Measurements from ENCODE around the gene CLDN5.

The CLDN5 gene

DNA sequence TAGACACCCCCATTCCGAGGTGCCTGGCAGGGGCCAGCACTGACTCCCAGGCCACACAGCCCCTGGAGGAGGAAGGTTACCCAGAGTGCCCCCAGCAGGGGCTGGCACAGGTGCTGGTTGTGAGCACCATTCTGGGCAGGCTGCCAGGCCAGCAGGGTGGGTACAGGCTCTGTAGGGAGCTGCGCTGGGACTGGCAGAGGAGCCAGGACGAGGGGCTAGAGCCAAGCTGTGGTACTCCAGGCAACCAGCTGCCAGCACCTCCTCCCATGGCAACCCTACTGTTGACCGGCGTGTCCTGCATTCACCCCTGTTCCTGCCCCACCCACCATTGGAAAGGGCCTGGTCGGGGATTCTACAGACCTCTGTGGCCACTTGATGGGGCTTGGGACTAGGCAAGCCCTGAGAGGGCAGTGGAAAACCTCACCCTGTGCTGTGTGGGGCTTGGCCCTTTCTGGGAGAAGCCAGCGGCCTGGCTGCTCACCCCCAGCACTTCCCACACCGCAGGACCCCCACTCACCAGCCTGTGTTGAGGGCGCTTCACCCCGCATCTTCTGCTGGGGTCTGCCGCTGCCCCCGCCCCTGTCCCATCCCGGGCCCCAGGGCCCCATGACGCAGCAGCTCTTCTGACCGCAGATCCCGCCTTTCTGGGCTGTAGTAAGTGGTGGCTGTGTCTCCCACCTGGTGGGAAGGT lies 1.9 kb downstream of the CLDN5 start:
- no peak for DNase-seq (ENCODE audit: low read depth)

DNA sequence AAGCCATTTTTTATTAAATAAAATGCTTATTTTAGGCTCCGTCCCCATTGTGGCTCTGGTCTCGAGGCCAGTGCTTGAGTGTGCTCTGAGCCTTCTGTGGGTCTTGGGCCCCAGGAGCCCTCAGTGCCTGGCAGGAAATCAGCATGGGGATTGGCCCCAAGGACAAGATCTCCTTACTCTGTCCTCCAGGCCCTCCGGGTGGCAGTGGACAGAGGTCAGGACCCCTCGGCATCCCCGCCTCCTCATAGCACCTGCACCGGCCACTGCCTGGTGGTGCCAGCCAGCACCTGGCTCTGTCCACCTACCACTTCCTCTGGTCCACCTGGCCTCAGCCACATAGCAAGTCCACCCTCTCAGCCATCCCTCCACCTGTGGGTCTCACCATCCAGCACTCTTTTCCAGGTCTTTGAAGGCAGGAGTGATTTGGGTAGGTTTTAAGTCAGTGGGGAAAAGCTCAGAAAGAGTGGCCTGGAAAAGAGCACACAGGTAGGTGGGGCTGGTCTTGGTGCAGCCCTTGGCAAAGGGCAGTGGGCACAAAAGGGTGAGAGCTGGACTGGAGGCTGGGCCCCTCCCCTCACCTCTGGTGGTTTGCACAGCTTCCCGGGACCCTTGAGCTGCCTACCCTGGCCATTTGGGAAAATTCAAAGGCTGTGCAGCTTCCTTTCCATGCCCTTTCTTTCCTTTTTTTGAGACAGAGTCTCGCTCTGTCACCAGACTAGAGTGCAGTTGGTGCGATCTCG lies 3.5 kb downstream of the CLDN5 start:
- DNase-seq (ENCODE audit: low read depth), result no peak

DNA sequence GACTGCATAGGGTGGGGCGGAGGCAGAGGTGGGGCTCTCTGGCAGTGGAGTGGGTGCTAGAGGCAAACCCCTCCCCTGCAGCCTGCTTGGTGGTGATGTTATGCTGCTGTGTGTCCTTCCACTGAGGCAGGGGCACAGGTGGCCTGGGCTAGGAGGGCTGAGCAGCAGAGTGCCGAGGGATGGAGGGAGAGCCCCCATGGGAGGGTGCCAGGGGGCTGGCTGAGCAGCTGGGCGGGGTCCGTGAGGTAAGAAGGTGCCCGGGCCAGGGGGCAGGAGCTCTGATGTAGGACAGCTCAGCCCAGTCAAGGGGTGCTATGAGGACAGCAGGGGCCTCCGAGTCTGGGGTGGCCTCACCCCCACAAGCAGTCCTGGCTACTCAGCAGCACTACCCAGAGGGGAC lies 4.2 kb downstream of the CLDN5 start:
- DNase-seq (ENCODE audit: low read depth), result no peak

DNA sequence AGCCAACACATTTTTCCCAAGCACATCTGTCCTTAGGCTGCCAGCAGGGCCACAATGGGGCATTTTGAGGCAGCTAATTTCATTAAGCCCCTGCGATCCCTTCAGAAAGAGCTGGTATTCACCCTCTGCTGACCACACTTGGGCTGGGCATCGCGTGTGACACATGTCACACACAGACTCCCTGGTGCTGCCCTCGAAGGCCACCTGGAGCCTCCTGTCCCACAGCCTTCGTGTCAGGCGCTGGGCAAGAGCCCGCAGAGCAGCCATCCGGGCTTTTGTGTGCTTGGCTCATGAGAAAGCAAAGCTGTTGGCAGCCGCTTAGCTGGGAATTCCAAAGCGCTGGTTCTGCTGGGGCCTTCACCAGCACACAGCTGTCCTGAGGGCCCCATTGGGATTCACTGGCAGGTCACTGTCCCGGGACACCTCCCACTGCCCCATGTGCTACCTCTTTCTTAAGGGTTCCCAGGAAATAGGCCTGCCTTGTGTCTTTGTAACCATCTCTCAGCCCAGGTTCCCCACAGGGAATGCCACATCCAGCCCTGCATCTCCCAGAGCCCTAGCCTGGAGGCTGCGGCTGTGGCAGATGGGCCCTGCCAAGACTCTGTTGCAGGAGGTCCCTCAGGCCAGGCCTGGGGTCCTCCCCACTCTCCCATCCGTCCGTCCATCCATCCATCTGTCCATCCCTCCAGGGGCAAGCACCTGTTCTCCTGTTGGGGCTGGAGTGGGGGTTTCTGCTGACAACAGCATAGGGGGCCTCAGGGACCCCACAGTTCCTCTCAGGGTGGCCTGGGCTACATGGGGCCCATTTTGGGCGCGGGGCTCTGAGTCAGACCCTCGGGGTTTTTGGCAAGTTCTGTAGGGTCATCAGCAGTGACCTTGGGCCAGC lies 4.9 kb downstream of the CLDN5 start:
- DNase-seq (ENCODE audit: low read depth), result no peak

- DNase-seq (ENCODE audit: low read depth), result no peak
These were observed 5.6 kb downstream of the CLDN5 start for GRCh38 chr22:19518635-19519034.

GRCh38 chr22:19517919-19518611 lies 6.1 kb downstream of the CLDN5 start:
- no peak for DNase-seq (ENCODE audit: low read depth)

- DNase-seq (ENCODE audit: low read depth), result no peak
These were observed 7.1 kb downstream of the CLDN5 start for GRCh38 chr22:19517171-19517500.

- no peak for DNase-seq (ENCODE audit: low read depth)
These were observed 7.6 kb downstream of the CLDN5 start for GRCh38 chr22:19516378-19517170.

DNA sequence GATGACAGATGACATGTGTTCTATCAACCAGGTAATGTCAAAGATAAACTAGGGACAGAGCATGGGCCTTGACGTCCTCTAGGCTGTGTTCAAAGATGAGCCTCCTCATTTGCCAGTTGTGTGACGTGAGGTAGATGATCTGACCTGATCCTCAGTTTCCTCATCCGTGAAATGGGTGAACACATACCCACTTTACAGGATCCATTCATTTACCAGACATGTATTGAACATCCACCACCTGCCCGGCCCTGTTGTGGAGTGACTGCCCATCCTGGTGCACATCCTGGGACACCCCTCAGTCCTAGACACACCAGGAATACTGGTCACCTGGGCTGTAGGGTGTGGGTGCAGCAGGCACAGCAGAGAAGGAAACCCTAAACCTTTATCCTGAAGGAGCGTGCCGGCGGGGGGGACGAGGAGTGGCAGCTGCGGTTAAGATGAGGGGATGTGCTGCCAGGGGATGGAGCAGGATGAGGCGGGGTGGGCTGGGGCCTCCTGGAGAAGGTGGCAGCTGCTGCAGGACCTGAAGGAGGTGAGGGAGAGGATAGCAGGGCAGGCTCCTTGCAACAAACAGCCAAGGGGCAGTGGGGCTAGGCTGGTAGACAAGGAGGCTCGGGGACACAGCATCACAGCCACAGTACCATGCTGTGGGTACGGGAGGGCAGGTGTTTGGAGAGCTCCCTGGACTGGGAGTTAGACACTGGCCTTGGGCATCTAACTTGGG lies 8.4 kb downstream of the CLDN5 start:
- no peak for DNase-seq (ENCODE audit: low read depth)

GRCh38 chr22:19514831-19515565 lies 9.2 kb downstream of the CLDN5 start:
- no peak for DNase-seq (ENCODE audit: low read depth)

DNA sequence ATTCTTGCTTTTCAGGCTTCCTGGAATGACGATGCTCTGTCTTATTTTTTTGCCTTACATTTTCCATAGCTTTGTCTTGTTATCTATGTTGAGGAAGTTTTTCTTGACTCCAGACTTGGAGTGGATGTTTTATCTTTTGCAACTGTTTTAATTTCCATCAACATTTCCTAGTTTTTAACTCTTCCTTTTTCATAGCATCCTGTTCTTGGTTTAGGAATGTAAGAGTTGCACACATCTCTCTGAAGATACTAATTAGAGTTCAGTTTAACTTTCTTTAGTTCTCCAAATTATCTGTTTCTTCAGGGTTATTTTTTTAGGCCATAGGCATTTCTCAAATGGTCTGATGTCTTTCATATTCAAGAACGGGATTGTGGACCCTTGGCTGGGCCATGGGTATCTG lies 10.4 kb downstream of the CLDN5 start:
- no peak for DNase-seq (ENCODE audit: low read depth)

DNA sequence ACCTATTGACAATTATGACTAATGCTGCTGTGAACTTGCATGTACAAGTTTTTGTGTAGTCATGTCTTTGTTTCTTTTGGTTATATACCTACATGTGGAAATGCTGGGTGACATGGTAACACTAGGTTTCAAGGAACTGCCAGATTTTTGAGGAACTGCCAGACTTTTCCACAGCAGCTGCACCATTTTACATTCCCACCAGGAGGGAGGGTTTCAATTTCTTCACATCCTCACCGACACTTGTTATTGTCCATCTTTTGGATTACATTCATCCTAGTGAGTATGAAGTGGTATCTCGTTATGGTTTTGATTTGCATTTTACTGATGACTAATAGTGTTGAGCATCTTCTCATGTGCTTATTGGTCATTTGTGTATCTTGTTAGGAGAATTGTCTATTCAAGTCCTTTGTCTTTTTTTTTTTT lies 13.3 kb downstream of the CLDN5 start:
- DNase-seq (ENCODE audit: low read depth), result no peak

DNA sequence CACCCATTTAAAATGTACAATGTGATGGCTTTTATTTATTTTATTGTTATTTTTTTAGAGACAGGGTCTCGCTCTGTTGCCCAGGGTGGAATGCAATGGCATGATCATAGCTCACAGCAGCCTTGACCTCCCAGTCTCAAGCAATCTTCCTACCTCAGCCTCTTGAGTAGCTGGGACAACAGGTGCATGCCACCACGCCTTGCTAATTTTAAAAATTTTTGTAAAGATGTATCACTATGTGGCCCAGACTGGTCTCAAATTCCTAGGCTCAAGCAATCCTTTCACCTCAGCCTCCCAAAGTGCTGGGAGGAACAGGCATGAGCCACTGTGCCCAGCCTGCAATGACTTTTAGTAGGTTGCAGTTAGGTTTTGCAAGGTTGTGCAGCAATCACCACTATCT lies 14.3 kb downstream of the CLDN5 start:
- DNase-seq (ENCODE audit: low read depth), result no peak

DNA sequence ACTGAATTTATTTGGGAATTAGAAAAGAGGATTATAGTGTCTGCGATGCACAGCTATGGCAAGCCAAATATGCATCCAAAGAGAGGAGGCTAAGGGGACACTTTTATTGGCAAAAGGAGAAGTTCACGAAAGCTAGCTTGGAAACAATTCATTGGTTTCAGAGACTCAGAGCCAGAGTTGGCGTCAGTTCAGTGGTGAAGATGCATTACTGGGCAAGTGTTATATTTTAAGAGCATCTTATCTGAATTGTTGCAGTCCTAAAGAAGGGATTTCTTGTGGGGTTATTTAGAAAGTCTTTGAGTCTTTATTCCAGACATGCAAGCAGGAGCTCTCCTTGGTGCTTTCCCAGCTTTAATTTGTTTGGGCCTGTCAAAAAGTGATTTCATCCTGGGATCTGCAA lies 15.0 kb downstream of the CLDN5 start:
- no peak for DNase-seq (ENCODE audit: low read depth)

DNA sequence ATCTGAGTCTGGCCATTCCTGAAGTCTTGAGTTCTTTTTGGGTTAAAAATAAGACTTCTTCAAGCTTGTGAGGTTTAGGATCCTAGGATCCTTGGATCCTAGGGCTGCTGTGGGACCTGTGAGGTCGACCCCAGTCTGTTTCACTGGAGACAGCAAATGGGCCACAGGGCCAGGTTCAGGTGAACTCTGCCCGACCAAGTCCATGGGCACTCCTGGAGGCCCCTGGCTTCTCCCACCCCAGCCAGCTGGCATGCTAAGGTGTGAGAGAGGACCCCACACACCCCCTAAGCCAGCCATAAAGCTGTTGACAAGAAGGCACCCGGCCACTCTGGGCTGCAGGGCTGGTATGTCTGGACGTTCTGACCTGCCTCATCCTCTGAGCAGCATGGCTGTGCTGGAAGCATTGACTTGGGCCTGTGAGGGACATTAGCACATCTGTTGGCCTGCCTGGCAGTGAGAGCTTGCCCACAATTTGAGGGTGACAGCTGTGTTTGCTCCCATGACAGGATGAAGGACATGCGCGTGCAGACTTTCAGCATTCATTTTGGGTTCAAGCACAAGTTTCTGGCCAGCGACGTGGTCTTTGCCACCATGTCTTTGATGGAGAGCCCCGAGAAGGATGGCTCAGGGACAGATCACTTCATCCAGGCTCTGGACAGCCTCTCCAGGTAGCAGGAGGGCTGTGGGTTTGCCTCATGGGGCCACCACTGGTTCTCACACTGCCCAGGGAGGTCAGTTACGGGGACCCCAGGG lies 16.0 kb downstream of the CLDN5 start:
- DNase-seq (ENCODE audit: low read depth), result no peak

GRCh38 chr22:19507534-19507861 lies 16.7 kb downstream of the CLDN5 start:
- DNase-seq (ENCODE audit: low read depth), result no peak

GRCh38 chr22:19506212-19506611 lies 18.0 kb downstream of the CLDN5 start:
- DNase-seq (ENCODE audit: low read depth), result no peak

DNA sequence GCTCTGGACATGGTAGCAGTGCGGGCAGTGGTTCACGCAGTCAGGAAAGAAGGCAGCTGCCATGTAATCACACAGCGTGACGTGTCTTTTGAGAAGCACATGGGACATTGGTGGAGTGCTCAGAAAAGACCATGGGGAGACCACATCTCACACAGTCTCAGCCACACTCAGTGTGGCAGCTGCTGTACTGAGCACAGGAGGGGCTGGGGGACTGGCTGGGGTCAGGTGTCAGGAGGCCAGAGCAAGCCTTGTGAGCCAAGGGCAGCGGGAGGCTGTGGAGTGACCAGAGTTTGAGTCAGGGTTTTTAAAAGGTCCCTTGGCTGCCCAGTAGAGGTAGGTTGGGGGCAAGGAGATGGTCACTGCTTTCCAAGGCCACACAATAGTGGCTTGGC lies 18.5 kb downstream of the CLDN5 start:
- DNase-seq (ENCODE audit: low read depth), result no peak

- DNase-seq (ENCODE audit: low read depth), result no peak
These were observed 19.1 kb downstream of the CLDN5 start for GRCh38 chr22:19504900-19505734.

All from activated T-cell treated with anti-CD3 and anti-CD28 coated beads for 24 hours (primary cell).